WTC11 (cell line): ENCODE measurements around the gene UBE3A.

Experiments used
- ATF3 ChIP-seq: sonication (generic); formaldehyde crosslinking; conservative IDR thresholded peaks from 2 replicates; pipeline ENCODE4 v1.8.1; 2022; ENCODE audit warnings: mild to moderate bottlenecking, missing genetic modification reagents
- CTCF ChIP-seq: fragments of 200-600 bp; IDR thresholded peaks from 2 replicates; pipeline ENCODE4 v1.8.0; 2022; ENCODE audit warnings: antibody characterized with exemption
- E2F5 ChIP-seq: sonication (generic); formaldehyde crosslinking; IDR thresholded peaks from 2 replicates; pipeline ENCODE4 v1.8.1; 2022; ENCODE audit warnings: mild to moderate bottlenecking, moderate library complexity, missing genetic modification reagents
- ESRRA ChIP-seq: sonication (generic); formaldehyde crosslinking; IDR thresholded peaks from 2 replicates; pipeline ENCODE4 v1.8.1; 2022; ENCODE audit warnings: mild to moderate bottlenecking, missing genetic modification reagents, borderline replicate concordance
- FOXK1 ChIP-seq: sonication (generic); formaldehyde crosslinking; IDR thresholded peaks from 2 replicates; pipeline ENCODE4 v1.8.0; 2022; ENCODE audit warnings: mild to moderate bottlenecking, moderate library complexity, missing genetic modification reagents
- GABPB1 ChIP-seq: sonication (generic); formaldehyde crosslinking; IDR thresholded peaks from 2 replicates; pipeline ENCODE4 v1.8.1; 2023; ENCODE audit warnings: mild to moderate bottlenecking, missing genetic modification reagents
- KAT7 ChIP-seq: sonication (generic); formaldehyde crosslinking; IDR thresholded peaks from 2 replicates; pipeline ENCODE4 v1.8.1; 2023; ENCODE audit warnings: missing genetic modification reagents, mild to moderate bottlenecking, borderline replicate concordance
- NR1H2 ChIP-seq: sonication (generic); formaldehyde crosslinking; IDR thresholded peaks from 2 replicates; pipeline ENCODE4 v1.9.0; 2021; ENCODE audit warnings: mild to moderate bottlenecking, moderate library complexity, missing genetic modification reagents
- NR3C1 ChIP-seq: sonication (generic); formaldehyde crosslinking; conservative IDR thresholded peaks from 2 replicates; pipeline ENCODE4 v1.8.1; 2023; ENCODE audit warnings: low read depth, mild to moderate bottlenecking, missing genetic modification reagents
- TEAD1 ChIP-seq: sonication (generic); formaldehyde crosslinking; IDR thresholded peaks from 2 replicates; pipeline ENCODE4 v1.8.0; 2022; ENCODE audit warnings: mild to moderate bottlenecking, missing genetic modification reagents

- no peak for TF ChIP-seq NR3C1
- TF ChIP-seq ESRRA (CRISPR knock-in tag): no peak
- no peak for TF ChIP-seq CTCF
- TF ChIP-seq ATF3 (CRISPR knock-in tag): no peak
- no peak for TF ChIP-seq KAT7 (CRISPR knock-in tag)
- TF ChIP-seq E2F5: no peak
- no peak for TF ChIP-seq FOXK1 (CRISPR knock-in tag)
- no peak for TF ChIP-seq NR1H2 (CRISPR knock-in tag)
- no peak for TF ChIP-seq GABPB1 (CRISPR knock-in tag)
- TF ChIP-seq TEAD1 (CRISPR knock-in tag): no peak
These were observed 96.2 kb downstream of the UBE3A start for GRCh38 chr15:25342629-25343028.
